Tibial nerve (tissue), 4 donors: ENCODE data around the gene MCF2L2.

Experiments used
- CTCF ChIP-seq, 5 experiments: fragments of 200-600 bp in 3 of 5; fragments of 450-650 bp in 2 of 5; sonication (generic) in 3 of 5; IDR thresholded peaks; one replicate each; pipeline ENCODE4 v1.5.1; 2016 to 2019; ENCODE audit warnings: antibody characterized with exemption in 5 of 5, mild to moderate bottlenecking in 3 of 5, moderate library complexity in 2 of 5
- EP300 ChIP-seq, 2 donors: sonication (generic); formaldehyde crosslinking; IDR thresholded peaks; one replicate each; pipeline ENCODE4 v1.6.1; 2017; ENCODE audit warnings: antibody characterized with exemption in 2 of 2, mild to moderate bottlenecking in 1 of 2
- POLR2A ChIP-seq, 2 donors: fragments of 450-650 bp; IDR thresholded peaks; one replicate each; pipeline ENCODE4 v1.6.1; 2017; ENCODE audit warnings: antibody characterized with exemption in 2 of 2, mild to moderate bottlenecking in 2 of 2, moderate library complexity in 2 of 2

- no peak for TF ChIP-seq POLR2A (IDR thresholded peaks at IDR 0.05)
- TF ChIP-seq CTCF (IDR thresholded peaks at IDR 0.05): no peak
- no peak for TF ChIP-seq EP300 (IDR thresholded peaks at IDR 0.05)
Measured at GRCh38 chr3:183372911-183373310, 55.5 kb downstream of the MCF2L2 start.
